NCI-H1694 treated with DMSO at 0.1 percent for 48 hours (cell line): ENCODE measurements around the gene DLK2.

Experiments used
- DNase-seq: peaks from one replicate; lab custom pipeline; 2025; lab: John Stamatoyannopoulos, UW

The DLK2 gene

GRCh38 chr6:43453831-43454230 is 1.5 kb downstream of the DLK2 start:
- no peak for DNase-seq

- DNase-seq: no peak
Observed at GRCh38 chr6:43452896-43453295, 2.5 kb downstream of the DLK2 start.

GRCh38 chr6:43451939-43452338 is 3.4 kb downstream of the DLK2 start:
- DNase-seq: no peak

GRCh38 chr6:43451348-43451747 is 4.0 kb downstream of the DLK2 start:
- no peak for DNase-seq

- DNase-seq: no peak
Observed at GRCh38 chr6:43450699-43451131, 4.6 kb downstream of the DLK2 start.

- DNase-seq: no peak
Observed at GRCh38 chr6:43448916-43449315, 6.4 kb downstream of the DLK2 start.

- DNase-seq: no peak
Observed at GRCh38 chr6:43447604-43448003, 7.7 kb downstream of the DLK2 start.

- no peak for DNase-seq
Observed at GRCh38 chr6:43445576-43445975, 9.8 kb downstream of the DLK2 start.

GRCh38 chr6:43444582-43444981 is 10.8 kb downstream of the DLK2 start:
- DNase-seq: no peak

- no peak for DNase-seq
Observed at GRCh38 chr6:43444036-43444435, 11.3 kb downstream of the DLK2 start.

GRCh38 chr6:43442935-43443334 is 12.4 kb downstream of the DLK2 start:
- no peak for DNase-seq

GRCh38 chr6:43437700-43438099 is 17.6 kb downstream of the DLK2 start:
- no peak for DNase-seq

GRCh38 chr6:43436577-43437282 is 18.6 kb downstream of the DLK2 start:
- DNase-seq: no peak

- no peak for DNase-seq
Observed at GRCh38 chr6:43435682-43436437, 19.5 kb downstream of the DLK2 start.

GRCh38 chr6:43434943-43435342 is 20.4 kb downstream of the DLK2 start:
- no peak for DNase-seq

GRCh38 chr6:43434001-43434840 is 21.1 kb downstream of the DLK2 start:
- DNase-seq: no peak

GRCh38 chr6:43433148-43433547 is 22.2 kb downstream of the DLK2 start:
- no peak for DNase-seq

GRCh38 chr6:43432009-43432945 is 23.1 kb downstream of the DLK2 start:
- no peak for DNase-seq

- DNase-seq: no peak
Observed at GRCh38 chr6:43428874-43429273, 26.5 kb downstream of the DLK2 start.

- no peak for DNase-seq
Observed at GRCh38 chr6:43428112-43428570, 27.2 kb downstream of the DLK2 start.

- peak; percentile 96 for DNase-seq
Observed at GRCh38 chr6:43427406-43428111, 27.8 kb downstream of the DLK2 start, which contains the start of gene ABCC10. Gene ABCC10 (plus strand): TSS chr6:43427541. CDS start chr6:43427979, 438 bp downstream.
